GM21529 (cell line): ENCODE measurements around the gene PSMC4.
"Not testable (repeated sequence)": the region's sequence is repeated elsewhere in the genome, so short reads cannot be mapped to it uniquely, and the experiment has no call there.

ENCODE experiments used
- ATAC-seq: cut with Tn5 transposase; IDR thresholded peaks from one replicate; pipeline ENCODE4 v1.9.1; 2021; ENCODE audit not compliant: unreplicated experiment

PSMC4 gene

GRCh38 chr19:39943586-39943985 lies 27.4 kb upstream of the PSMC4 start:
- ATAC-seq, result no peak

GRCh38 chr19:39946532-39946931 lies 24.4 kb upstream of the PSMC4 start:
- no peak for ATAC-seq

- no peak for ATAC-seq
Measured at GRCh38 chr19:39949026-39949747, 21.8 kb upstream of the PSMC4 start.

GRCh38 chr19:39951065-39951650 lies 19.8 kb upstream of the PSMC4 start:
- ATAC-seq, result no peak

- ATAC-seq, result no peak
Measured at GRCh38 chr19:39951686-39952085, 19.3 kb upstream of the PSMC4 start.

- no peak for ATAC-seq
Measured at GRCh38 chr19:39953915-39954314, 17.1 kb upstream of the PSMC4 start.

GRCh38 chr19:39957886-39958285 lies 13.1 kb upstream of the PSMC4 start:
- not testable (repeated sequence) for ATAC-seq

GRCh38 chr19:39958942-39959341 lies 12.0 kb upstream of the PSMC4 start:
- not testable (repeated sequence) for ATAC-seq

- not testable (repeated sequence) for ATAC-seq
Measured at GRCh38 chr19:39959407-39959806, 11.6 kb upstream of the PSMC4 start.

- ATAC-seq, result no peak
Measured at GRCh38 chr19:39963898-39964297, 7.1 kb upstream of the PSMC4 start.

- ATAC-seq, result no peak
Measured at GRCh38 chr19:39966617-39967016, 4.3 kb upstream of the PSMC4 start.

GRCh38 chr19:39967561-39967960 lies 3.4 kb upstream of the PSMC4 start:
- no peak for ATAC-seq

- no peak for ATAC-seq
Measured at GRCh38 chr19:39968789-39969188, 2.2 kb upstream of the PSMC4 start.

- no peak for ATAC-seq
Measured at GRCh38 chr19:39969266-39969665, 1.7 kb upstream of the PSMC4 start.

- ATAC-seq, result no peak
Measured at GRCh38 chr19:39969681-39970424, 1.1 kb upstream of the PSMC4 start.

- peak; percentile 27 for ATAC-seq
Measured at GRCh38 chr19:39970425-39970674, 615 bp upstream of the PSMC4 start.

- no peak for ATAC-seq
Measured at GRCh38 chr19:39971380-39972035, 543 bp downstream of the PSMC4 start.

- no peak for ATAC-seq
Measured at GRCh38 chr19:39974377-39975155, 3.6 kb downstream of the PSMC4 start.

GRCh38 chr19:39982883-39983282 lies 11.9 kb downstream of the PSMC4 start:
- ATAC-seq, result no peak

GRCh38 chr19:39983695-39984300 lies 12.8 kb downstream of the PSMC4 start:
- no peak for ATAC-seq

- ATAC-seq, result no peak
Measured at GRCh38 chr19:39986643-39987042, 15.7 kb downstream of the PSMC4 start.
